Renal pelvis (tissue), 4 donors: ENCODE data around the gene MYBPH. TPM values are rescaled to one million over a fixed set of nuclear protein-coding genes. Genes with fewer than 3 reads are reported as not detected.

Source experiments
- DNase-seq: peaks from one replicate; pipeline ENCODE4 v3.0.0-alpha.2; 2013
- polyA plus RNA-seq, 3 donors: library from polyadenylated mRNA; unstranded; fragments of 120-200 nt; gene quantifications; one replicate each; pipeline ENCODE4 v1.2.1, GENCODE V29; 2013; ENCODE audit not compliant: insufficient read length in 3 of 3

MYBPH gene
- polyA plus RNA-seq, 3 donors, result 0.40 to 0.57 (median 0.50) TPM

GRCh38 chr1:203150511-203151297, 24.9 kb downstream of the MYBPH start:
- no peak for DNase-seq

GRCh38 chr1:203149188-203149840, 26.3 kb downstream of the MYBPH start:
- no peak for DNase-seq

GRCh38 chr1:203148579-203148978, 27.0 kb downstream of the MYBPH start:
- DNase-seq, result no peak

- no peak for DNase-seq
Measured at GRCh38 chr1:203148127-203148526, 27.5 kb downstream of the MYBPH start.

GRCh38 chr1:203147376-203147775, 28.2 kb downstream of the MYBPH start:
- DNase-seq, result no peak

- no peak for DNase-seq
Measured at GRCh38 chr1:203146537-203146936, 29.1 kb downstream of the MYBPH start.

GRCh38 chr1:203146042-203146369, 29.6 kb downstream of the MYBPH start:
- no peak for DNase-seq

GRCh38 chr1:203145321-203146041, 30.1 kb downstream of the MYBPH start:
- no peak for DNase-seq

GRCh38 chr1:203144661-203145060, 31.0 kb downstream of the MYBPH start:
- no peak for DNase-seq

GRCh38 chr1:203143641-203144040, 32.0 kb downstream of the MYBPH start:
- DNase-seq, result no peak

- DNase-seq, result no peak
Measured at GRCh38 chr1:203142684-203143408, 32.8 kb downstream of the MYBPH start.

- DNase-seq, result no peak
Measured at GRCh38 chr1:203142124-203142523, 33.5 kb downstream of the MYBPH start.

- no peak for DNase-seq
Measured at GRCh38 chr1:203140743-203141520, 34.7 kb downstream of the MYBPH start.

- no peak for DNase-seq
Measured at GRCh38 chr1:203139976-203140475, 35.6 kb downstream of the MYBPH start.

- DNase-seq, result no peak
Measured at GRCh38 chr1:203138066-203138465, 37.6 kb downstream of the MYBPH start.

GRCh38 chr1:203137324-203137723, 38.3 kb downstream of the MYBPH start:
- no peak for DNase-seq

GRCh38 chr1:203136409-203137042, 39.1 kb downstream of the MYBPH start:
- no peak for DNase-seq

GRCh38 chr1:203135636-203136305, 39.9 kb downstream of the MYBPH start:
- DNase-seq, result no peak

- DNase-seq, result no peak
Measured at GRCh38 chr1:203133970-203134725, 41.5 kb downstream of the MYBPH start.
